Transverse colon (tissue), 4 donors: ENCODE results near the gene SLC24A1. TPM values are rescaled to one million over a fixed set of nuclear protein-coding genes. Genes with fewer than 3 reads are reported as not detected.
"Not testable (repeated sequence)": the region's sequence is repeated elsewhere in the genome, so short reads cannot be mapped to it uniquely, and the experiment has no call there.

ENCODE experiments used
- DNase-seq: peaks from one replicate; pipeline ENCODE4 v3.0.0-alpha.2; 2019
- H3K27ac ChIP-seq, 4 donors: fragments of 200-600 bp; sonication (generic); 2 replicates each; pipeline ENCODE4 v1.5.1; 2016 to 2018; ENCODE audit warnings: inconsistent platforms in 4 of 4
- H3K27me3 ChIP-seq: fragments of 200-600 bp; sonication (generic); 2 replicates; pipeline ENCODE4 v1.5.1; 2017; ENCODE audit warnings: inconsistent platforms
- H3K36me3 ChIP-seq, 4 donors: fragments of 200-600 bp; sonication (generic); 2 replicates each; pipeline ENCODE4 v1.5.1; 2017 to 2019; ENCODE audit warnings: inconsistent platforms in 4 of 4
- H3K4me1 ChIP-seq, 4 donors: fragments of 200-600 bp; sonication (generic); 2 replicates each; pipeline ENCODE4 v1.5.1; 2017 to 2020; ENCODE audit warnings: inconsistent platforms in 4 of 4
- H3K4me3 ChIP-seq, 4 donors: fragments of 200-600 bp; sonication (generic); 1 replicate in 1 of 4; 2 replicates in 3 of 4; pipeline versions ENCODE4 v1.5.1 to v1.6.1; 2017 to 2019; ENCODE audit warnings: inconsistent platforms in 4 of 4
- H3K9me3 ChIP-seq, 2 donors: fragments of 200-600 bp; sonication (generic); 2 replicates each; pipeline ENCODE4 v1.5.1; 2017 to 2019; ENCODE audit warnings: inconsistent platforms in 2 of 2
- EP300 ChIP-seq: sonication (generic); formaldehyde crosslinking; IDR thresholded peaks from one replicate; pipeline ENCODE4 v1.6.1; 2017; ENCODE audit warnings: antibody characterized with exemption, low read depth
- POLR2A ChIP-seq: fragments of 450-650 bp; IDR thresholded peaks from one replicate; pipeline ENCODE4 v1.6.1; 2016; ENCODE audit warnings: antibody characterized with exemption, mild to moderate bottlenecking, moderate library complexity
- POLR2AphosphoS5 ChIP-seq, 3 donors: sonication (generic); formaldehyde crosslinking; IDR thresholded peaks; one replicate each; pipeline ENCODE4 v1.6.1; 2016; ENCODE audit warnings: antibody characterized with exemption in 3 of 3
- WGBS, 2 donors: methylation state at CpG; one replicate each; pipeline ENCODE4 v1.1.5; 2018; ENCODE audit warnings: low coverage in 1 of 2; 5-methylcytosine and 5-hydroxymethylcytosine counted together
- in situ Hi-C, 4 donors: fragments of 200-750 bp; cut with MboI; loops; one replicate each; pipeline versions ENCODE4 v1.15.0 to v1.15.1; 2017; ENCODE audit warnings: low sequenced_read_pairs in 3 of 4, low pct_ligation_motif_present in 1 of 4, low pct_unique_long_range_greater_than_20kb in 1 of 4
- intact Hi-C: fragments of 100-400 bp; cut with DNase I; formaldehyde crosslinking; loops from one replicate; pipeline ENCODE4 v1.15.1; 2023; ENCODE audit warnings: low total_unique reads
- total RNA-seq, 4 donors: library from RNA; depleted of rRNA; stranded (reverse); fragments of >200 nt; gene quantifications; one replicate each; pipeline ENCODE4 v1.1.0, GENCODE V29; 2016
- TF ChIP-seq, protein P1 (sequence below), 5 experiments: fragments of 200-600 bp in 3 of 5; fragments of 450-650 bp in 2 of 5; sonication (generic) in 3 of 5; IDR thresholded peaks; 1 replicate in 2 of 5; 2 replicates in 3 of 5; pipeline ENCODE4 v1.5.1; 2016 to 2017; ENCODE audit warnings: antibody characterized with exemption in 5 of 5, inconsistent platforms in 3 of 5, mild to moderate bottlenecking in 2 of 5, moderate library complexity in 1 of 5

SLC24A1 gene
- total RNA-seq, 4 donors from 2014 or later: 5.8 to 9.7 (median 5.9) TPM

DNA sequence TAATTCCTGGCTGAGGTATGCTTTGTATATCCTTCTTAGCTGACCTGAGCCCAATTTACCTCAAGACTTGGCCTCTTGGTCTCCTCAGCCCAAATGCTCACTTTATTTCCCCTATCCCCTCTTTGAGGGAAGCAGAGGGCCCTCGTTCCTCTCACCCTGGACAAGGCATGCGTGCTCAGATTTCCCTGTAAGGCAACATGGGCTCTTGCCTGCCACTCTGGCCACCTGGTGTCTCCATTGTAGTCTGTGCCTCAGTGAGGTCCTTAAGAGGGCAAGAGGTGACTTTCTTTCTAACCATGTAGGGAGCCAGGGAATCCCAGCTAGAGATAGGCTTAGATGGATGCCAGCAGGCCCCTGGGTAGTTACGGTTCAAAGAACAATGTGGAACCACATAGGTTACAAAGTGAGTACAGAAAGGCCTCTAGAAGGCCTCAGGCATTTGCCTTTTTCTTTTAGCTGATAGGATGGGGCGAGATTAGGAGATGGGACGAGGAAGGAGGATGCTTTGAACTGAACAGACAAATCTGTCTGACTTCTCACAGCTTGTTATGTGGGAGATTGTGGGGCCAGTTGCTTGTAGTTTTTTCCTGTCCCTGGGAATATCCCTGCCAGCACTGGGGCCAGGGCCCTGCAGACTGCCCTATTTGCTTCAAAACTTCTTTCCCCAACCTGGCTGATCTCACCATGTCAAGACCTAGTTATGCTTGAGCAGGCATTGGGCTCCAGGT is 9.7 kb upstream of the SLC24A1 start:
- no peak for DNase-seq
- in situ Hi-C loops: no loop called here
- WGBS, 2 donors: 85 to 88% methylated on average over 5 of the region's 5 CpGs
- intact Hi-C loops: no loop called here
- no peaks in the 10 kb centered on the region for H3K27me3 ChIP-seq
- H3K27ac ChIP-seq: peak overlapping the region; percentile 92 to 95 (median 94)
- no peaks in the 10 kb centered on the region for H3K36me3 ChIP-seq
- TF ChIP-seq EP300 (no peak), POLR2AphosphoS5 (IDR thresholded peaks at IDR 0.05) (no peak), POLR2A (no peak)
- TF ChIP-seq, protein P1, sequence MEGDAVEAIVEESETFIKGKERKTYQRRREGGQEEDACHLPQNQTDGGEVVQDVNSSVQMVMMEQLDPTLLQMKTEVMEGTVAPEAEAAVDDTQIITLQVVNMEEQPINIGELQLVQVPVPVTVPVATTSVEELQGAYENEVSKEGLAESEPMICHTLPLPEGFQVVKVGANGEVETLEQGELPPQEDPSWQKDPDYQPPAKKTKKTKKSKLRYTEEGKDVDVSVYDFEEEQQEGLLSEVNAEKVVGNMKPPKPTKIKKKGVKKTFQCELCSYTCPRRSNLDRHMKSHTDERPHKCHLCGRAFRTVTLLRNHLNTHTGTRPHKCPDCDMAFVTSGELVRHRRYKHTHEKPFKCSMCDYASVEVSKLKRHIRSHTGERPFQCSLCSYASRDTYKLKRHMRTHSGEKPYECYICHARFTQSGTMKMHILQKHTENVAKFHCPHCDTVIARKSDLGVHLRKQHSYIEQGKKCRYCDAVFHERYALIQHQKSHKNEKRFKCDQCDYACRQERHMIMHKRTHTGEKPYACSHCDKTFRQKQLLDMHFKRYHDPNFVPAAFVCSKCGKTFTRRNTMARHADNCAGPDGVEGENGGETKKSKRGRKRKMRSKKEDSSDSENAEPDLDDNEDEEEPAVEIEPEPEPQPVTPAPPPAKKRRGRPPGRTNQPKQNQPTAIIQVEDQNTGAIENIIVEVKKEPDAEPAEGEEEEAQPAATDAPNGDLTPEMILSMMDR (IDR thresholded peaks at IDR 0.05): no peak
- H3K4me3 ChIP-seq: peak overlapping the region in 3 of 4 donors; percentile 77 to 87 (median 85)
- H3K4me1 ChIP-seq: peaks cover 14 to 26% (median 19%) of the 10 kb centered on the region in 4 donors
- no peaks in the 10 kb centered on the region for H3K9me3 ChIP-seq

DNA sequence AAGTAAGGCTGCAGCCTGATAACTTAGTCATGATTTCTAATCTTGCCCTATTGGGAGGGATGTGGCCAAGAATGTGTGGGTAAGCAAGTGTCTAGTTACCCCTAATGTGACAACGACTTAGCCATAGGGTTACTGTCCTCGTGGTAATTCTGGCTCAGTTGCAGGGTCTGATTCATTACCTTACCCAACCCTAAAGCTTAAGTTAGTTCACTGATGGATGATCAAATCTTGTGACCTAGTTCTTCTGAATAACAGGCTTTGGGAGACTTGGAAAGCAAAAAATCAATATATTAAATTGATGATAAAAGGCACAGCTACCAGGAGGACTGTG is 9.2 kb upstream of the SLC24A1 start:
- H3K9me3 ChIP-seq: no peaks in the 10 kb centered on the region
- H3K27me3 ChIP-seq: no peaks in the 10 kb centered on the region
- H3K27ac ChIP-seq: peak overlapping the region in 2 of 4 donors; percentile 92 to 95
- no peaks in the 10 kb centered on the region for H3K36me3 ChIP-seq
- TF ChIP-seq POLR2AphosphoS5 (IDR thresholded peaks at IDR 0.05): no peak
- TF ChIP-seq EP300: no peak
- TF ChIP-seq POLR2A: no peak
- TF ChIP-seq, protein P1 (IDR thresholded peaks at IDR 0.05): no peak
- DNase-seq: no peak
- in situ Hi-C loops: no loop called here
- peaks cover 14 to 26% (median 19%) of the 10 kb centered on the region in 4 donors for H3K4me1 ChIP-seq
- intact Hi-C loops: no loop called here
- H3K4me3 ChIP-seq: no peak overlapping the region
- 20 to 58% methylated on average over 1 to 2 of the region's 2 CpGs for WGBS, 2 donors

DNA sequence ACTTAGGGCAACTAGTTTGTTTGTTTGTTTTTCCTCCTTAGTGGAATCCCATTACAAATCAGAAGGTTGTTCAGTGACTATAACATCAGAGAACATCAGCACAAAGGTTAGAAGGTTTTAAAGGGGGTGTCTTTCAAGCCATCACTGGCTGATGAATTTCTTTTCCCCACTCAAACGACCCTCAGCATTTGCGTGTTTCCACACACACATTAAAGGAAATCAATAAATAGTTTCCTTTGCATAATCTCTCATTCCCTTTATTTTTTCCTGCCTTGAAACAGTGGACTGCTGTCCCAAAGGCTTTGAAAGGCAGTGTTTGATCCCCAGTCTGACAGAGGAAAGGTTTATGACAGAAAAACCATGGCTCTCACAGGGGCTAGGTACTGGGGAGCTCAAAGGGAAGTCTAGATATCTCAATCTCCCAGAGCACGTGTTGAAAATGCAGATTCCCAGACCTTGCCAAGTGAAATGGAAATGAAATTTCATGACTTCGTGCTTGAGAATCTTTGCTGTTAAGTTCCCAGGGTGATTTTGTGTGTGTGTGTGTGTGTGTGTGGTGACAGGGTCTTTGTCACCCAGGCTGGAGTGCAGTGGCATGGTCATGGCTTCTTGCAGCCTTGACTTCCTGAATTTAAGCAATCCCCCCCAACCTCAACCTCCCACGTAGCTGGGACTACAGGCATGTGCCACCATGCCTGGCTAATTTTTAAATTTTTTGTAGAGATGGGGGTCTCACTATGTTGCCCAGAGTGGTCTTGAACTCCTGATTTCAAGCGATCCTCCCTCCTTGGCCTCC is 8.6 kb upstream of the SLC24A1 start:
- DNase-seq: no peak
- H3K4me1 ChIP-seq: peaks cover 14 to 26% (median 19%) of the 10 kb centered on the region in 4 donors
- TF ChIP-seq EP300 (no peak), POLR2A (no peak), POLR2AphosphoS5 (IDR thresholded peaks at IDR 0.05) (no peak)
- TF ChIP-seq, protein P1 (IDR thresholded peaks at IDR 0.05): no peak
- intact Hi-C loops: no loop called here
- H3K36me3 ChIP-seq: no peaks in the 10 kb centered on the region
- no peaks in the 10 kb centered on the region for H3K9me3 ChIP-seq
- H3K4me3 ChIP-seq: no peak overlapping the region
- no peak overlapping the region for H3K27ac ChIP-seq
- in situ Hi-C loops: no loop called here
- H3K27me3 ChIP-seq: no peaks in the 10 kb centered on the region
- 80 to 90% methylated on average over 6 of the region's 6 CpGs for WGBS, 2 donors

GRCh38 chr15:65615887-65616286 is 5.9 kb upstream of the SLC24A1 start:
- DNase-seq, H3K27ac ChIP-seq, H3K27me3 ChIP-seq, in situ Hi-C loops, H3K4me3 ChIP-seq, intact Hi-C loops, H3K9me3 ChIP-seq, H3K36me3 ChIP-seq: not testable (repeated sequence)
- peaks cover 7 to 12% (median 8%) of the 10 kb centered on the region in 4 donors for H3K4me1 ChIP-seq
- WGBS, 2 donors: 100% methylated on average over 1 of the region's 1 CpG; no CpG with 5 or more reads in 1 of the 2 donors
